HEK293 (cell line): ENCODE measurements around the gene ZNF71.

Source experiments
- CTCF ChIA-PET: fragments of 350-600 bp; formaldehyde crosslinking; extraction: SDS; loops from one replicate; lab custom pipeline; 2021; ENCODE audit warnings: antibody characterized with exemption; lab: Yijun Ruan, JAX
- POLR2A ChIA-PET: fragments of 300-600 bp; formaldehyde crosslinking; extraction: SDS; loops from one replicate; lab custom pipeline; 2020; ENCODE audit warnings: antibody characterized with exemption, inconsistent platforms; lab: Yijun Ruan, JAX
- H3K27ac ChIP-seq: fragments of 200-500 bp; sonication (Bioruptor generic); 2 replicates; pipeline ENCODE4 v1.5.1; 2014; ENCODE audit warnings: low read depth, low read length, control low read depth, inconsistent platforms; ENCODE audit errors: extremely low read depth
- H3K36me3 ChIP-seq, 2 experiments: fragments of 200-500 bp in 1 of 2; sonication (Bioruptor generic) in 1 of 2; 1 replicate in 1 of 2; 2 replicates in 1 of 2; pipeline ENCODE4 v1.5.1; 2014 to 2017; ENCODE audit warnings: inconsistent platforms in 2 of 2, low read length in 2 of 2; ENCODE audit not compliant: control insufficient read depth in 2 of 2, insufficient read depth in 1 of 2
- H3K4me1 ChIP-seq: fragments of 200-500 bp; sonication (Bioruptor generic); 2 replicates; pipeline ENCODE4 v1.5.1; 2014; ENCODE audit warnings: mild to moderate bottlenecking, low read length, inconsistent platforms; ENCODE audit not compliant: control insufficient read depth, insufficient read depth
- H3K4me3 ChIP-seq: 2 replicates; pipeline ENCODE4 v1.5.1; 2011; ENCODE audit warnings: low read depth, mild to moderate bottlenecking, control low read depth, low read length, moderate library complexity
- H3K9me3 ChIP-seq: fragments of 200-500 bp; sonication (Bioruptor generic); 2 replicates; pipeline ENCODE4 v1.5.1; 2014; ENCODE audit warnings: low read depth, low read length, inconsistent platforms; ENCODE audit not compliant: control insufficient read depth, insufficient read depth
- BCL11A ChIP-seq: fragments of 450-650 bp; formaldehyde crosslinking; IDR thresholded peaks from 2 replicates; pipeline ENCODE4 v1.5.1; 2016; ENCODE audit warnings: low read depth, missing biosample characterization, missing genetic modification characterization
- GLI2 ChIP-seq: fragments of 450-650 bp; formaldehyde crosslinking; IDR thresholded peaks from 2 replicates; pipeline ENCODE4; 2017; ENCODE audit warnings: missing biosample characterization, missing genetic modification characterization, low read depth, borderline replicate concordance
- HIC1 ChIP-seq: fragments of 450-650 bp; formaldehyde crosslinking; IDR thresholded peaks from 2 replicates; pipeline ENCODE4 v1.5.1; 2016; ENCODE audit warnings: missing biosample characterization, missing genetic modification characterization
- PRDM1 ChIP-seq: fragments of 450-650 bp; formaldehyde crosslinking; IDR thresholded peaks from 2 replicates; pipeline ENCODE4; 2016; ENCODE audit warnings: missing biosample characterization, missing genetic modification characterization
- PRDM10 ChIP-seq: fragments of 450-650 bp; formaldehyde crosslinking; IDR thresholded peaks from 2 replicates; pipeline ENCODE4 v1.5.1; 2016; ENCODE audit warnings: missing biosample characterization, missing genetic modification characterization
- RBAK ChIP-seq: fragments of 450-650 bp; formaldehyde crosslinking; IDR thresholded peaks from 2 replicates; pipeline ENCODE4 v1.5.1; 2016; ENCODE audit warnings: missing biosample characterization, missing genetic modification characterization
- ZBTB49 ChIP-seq: fragments of 450-650 bp; formaldehyde crosslinking; IDR thresholded peaks from 2 replicates; pipeline ENCODE4 v1.5.1; 2016; ENCODE audit warnings: missing biosample characterization, missing genetic modification characterization, low read depth
- ZBTB7A ChIP-seq: fragments of 450-650 bp; formaldehyde crosslinking; IDR thresholded peaks from 2 replicates; pipeline ENCODE4 v1.5.1; 2016; ENCODE audit warnings: low read depth, missing biosample characterization, missing genetic modification characterization
- ZBTB8A ChIP-seq: fragments of 450-650 bp; formaldehyde crosslinking; IDR thresholded peaks from 2 replicates; pipeline ENCODE4 v1.5.1; 2016; ENCODE audit warnings: missing biosample characterization, missing genetic modification characterization
- ZNF211 ChIP-seq: fragments of 450-650 bp; formaldehyde crosslinking; IDR thresholded peaks from 2 replicates; pipeline ENCODE4 v1.5.1; 2016; ENCODE audit warnings: low read depth, missing biosample characterization, missing genetic modification characterization
- ZNF239 ChIP-seq: fragments of 450-650 bp; formaldehyde crosslinking; IDR thresholded peaks from 2 replicates; pipeline ENCODE4 v1.5.1; 2016; ENCODE audit warnings: missing biosample characterization, missing genetic modification characterization
- ZNF280C ChIP-seq: fragments of 450-650 bp; formaldehyde crosslinking; IDR thresholded peaks from 2 replicates; pipeline ENCODE4 v1.5.1; 2016; ENCODE audit warnings: missing biosample characterization, missing genetic modification characterization
- ZNF48 ChIP-seq: fragments of 450-650 bp; formaldehyde crosslinking; IDR thresholded peaks from 2 replicates; pipeline ENCODE4 v1.5.1; 2016; ENCODE audit warnings: missing biosample characterization, missing genetic modification characterization
- ZNF488 ChIP-seq: fragments of 450-650 bp; formaldehyde crosslinking; IDR thresholded peaks from 2 replicates; pipeline ENCODE4 v1.5.1; 2016; ENCODE audit warnings: missing biosample characterization, missing genetic modification characterization
- ZNF518A ChIP-seq: fragments of 450-650 bp; formaldehyde crosslinking; conservative IDR thresholded peaks from 2 replicates; pipeline ENCODE4 v1.5.1; 2016; ENCODE audit warnings: low read depth, missing biosample characterization, missing genetic modification characterization
- ZNF558 ChIP-seq: fragments of 450-650 bp; formaldehyde crosslinking; IDR thresholded peaks from 2 replicates; pipeline ENCODE4 v1.5.1; 2016; ENCODE audit warnings: missing biosample characterization, missing genetic modification characterization
- ZNF843 ChIP-seq: fragments of 450-650 bp; formaldehyde crosslinking; IDR thresholded peaks from 2 replicates; pipeline ENCODE4 v1.5.1; 2016; ENCODE audit warnings: missing biosample characterization, missing genetic modification characterization
- ZSCAN4 ChIP-seq: fragments of 450-650 bp; formaldehyde crosslinking; IDR thresholded peaks from 2 replicates; pipeline ENCODE4 v1.5.1; 2017; ENCODE audit warnings: missing biosample characterization, missing genetic modification characterization

The ZNF71 gene

GRCh38 chr19:56668676-56669075, 73.6 kb downstream of the ZNF71 start (continued):
- TF ChIP-seq ZBTB49 (tag by site-specific recombination), result no peak
- no peak for TF ChIP-seq ZNF280C (tag by site-specific recombination)
- no peak for TF ChIP-seq ZNF558 (tag by site-specific recombination)
- TF ChIP-seq ZNF843 (tag by site-specific recombination), result no peak
- no peak for TF ChIP-seq ZNF488 (tag by site-specific recombination)
- TF ChIP-seq HIC1 (tag by site-specific recombination), result no peak
- TF ChIP-seq ZBTB7A (tag by site-specific recombination), result no peak
- no peak for TF ChIP-seq GLI2 (tag by site-specific recombination)
- TF ChIP-seq PRDM1 (tag by site-specific recombination), result no peak
- no peak for TF ChIP-seq ZNF48
- TF ChIP-seq ZBTB8A (tag by site-specific recombination), result no peak
- TF ChIP-seq ZNF211 (tag by site-specific recombination), result no peak
- no peak for TF ChIP-seq BCL11A

- CTCF ChIA-PET, result no interaction called here
- peaks cover 2% of the 10 kb centered on the region; the same call in 1 of the 2 replicates for H3K9me3 ChIP-seq
- no peaks in the 10 kb centered on the region for H3K36me3 ChIP-seq
- H3K27ac ChIP-seq, result no peak overlapping the region
- POLR2A ChIA-PET, result no interaction called here
- H3K4me3 ChIP-seq, result no peak overlapping the region
- no peaks in the 10 kb centered on the region for H3K4me1 ChIP-seq
- TF ChIP-seq RBAK, result no peak
- TF ChIP-seq ZNF211 (tag by site-specific recombination), result no peak
- TF ChIP-seq ZSCAN4 (tag by site-specific recombination), result no peak
- TF ChIP-seq PRDM10 (tag by site-specific recombination), result no peak
- no peak for TF ChIP-seq ZNF518A
- no peak for TF ChIP-seq ZNF239 (tag by site-specific recombination)
Observed at GRCh38 chr19:56670401-56670960, 75.4 kb downstream of the ZNF71 start.
